ENCODE measurements around the gene COL23A1. TPM values are rescaled to one million over a fixed set of nuclear protein-coding genes. Genes with fewer than 3 reads are reported as not detected.

The COL23A1 gene
- total and polyA plus RNA-seq, 2 of the 8 experiments (the other 6 are each of a cell fraction or from before 2014, with no cell fraction given), result 3.1 to 4.7 TPM

DNA sequence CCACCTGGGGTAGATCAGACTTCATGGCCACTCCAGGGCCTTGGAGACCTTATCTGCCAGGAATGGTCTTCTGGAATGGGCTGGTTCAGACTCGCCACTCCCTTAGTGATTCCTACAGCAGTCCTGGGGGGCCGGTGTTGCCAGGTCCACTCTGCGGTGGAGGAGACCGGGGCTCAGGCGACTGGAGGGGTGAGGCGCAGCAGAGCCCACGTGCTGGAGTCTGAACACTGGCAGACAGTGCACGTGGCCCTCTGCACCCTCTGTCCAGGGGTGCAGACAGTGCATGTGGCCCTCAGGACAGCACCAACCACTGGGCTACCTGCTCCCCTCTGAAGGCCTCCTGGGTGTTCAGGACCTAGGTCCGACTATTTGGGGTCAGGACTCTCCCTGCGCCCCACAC, 262.7 kb downstream of the COL23A1 start (continued):
- TF ChIP-seq RFX5 (IDR thresholded peaks at IDR 0.05; ENCODE audit: borderline replicate concordance, low read depth, low read length) (no peak), CBX8 (IDR thresholded peaks at IDR 0.05; ENCODE audit: borderline replicate concordance, low read depth, low read length) (no peak), BCL11A (IDR thresholded peaks at IDR 0.05; ENCODE audit: low read depth in 2 of 2, low read length in 2 of 2) (no peak)

Data from H1 (cell line).